Gastrocnemius medialis (tissue), 4 donors: Measurements from ENCODE around the gene PDE8A.

Source experiments
- POLR2A ChIP-seq, 2 donors: fragments of 450-650 bp; IDR thresholded peaks; one replicate each; pipeline ENCODE4 v1.6.1; 2017; ENCODE audit warnings: antibody characterized with exemption in 2 of 2, mild to moderate bottlenecking in 2 of 2, moderate library complexity in 2 of 2
- TF ChIP-seq, protein P1 (sequence below), 5 experiments: fragments of 450-650 bp in 3 of 5; fragments of 200-600 bp in 2 of 5; sonication (generic) in 2 of 5; IDR thresholded peaks in 4 of 5; conservative IDR thresholded peaks in 1 of 5; 1 replicate in 4 of 5; 2 replicates in 1 of 5; pipeline ENCODE4 v1.5.1; 2016 to 2019; ENCODE audit warnings: antibody characterized with exemption in 5 of 5, mild to moderate bottlenecking in 3 of 5, moderate library complexity in 3 of 5

- TF ChIP-seq, protein P1, sequence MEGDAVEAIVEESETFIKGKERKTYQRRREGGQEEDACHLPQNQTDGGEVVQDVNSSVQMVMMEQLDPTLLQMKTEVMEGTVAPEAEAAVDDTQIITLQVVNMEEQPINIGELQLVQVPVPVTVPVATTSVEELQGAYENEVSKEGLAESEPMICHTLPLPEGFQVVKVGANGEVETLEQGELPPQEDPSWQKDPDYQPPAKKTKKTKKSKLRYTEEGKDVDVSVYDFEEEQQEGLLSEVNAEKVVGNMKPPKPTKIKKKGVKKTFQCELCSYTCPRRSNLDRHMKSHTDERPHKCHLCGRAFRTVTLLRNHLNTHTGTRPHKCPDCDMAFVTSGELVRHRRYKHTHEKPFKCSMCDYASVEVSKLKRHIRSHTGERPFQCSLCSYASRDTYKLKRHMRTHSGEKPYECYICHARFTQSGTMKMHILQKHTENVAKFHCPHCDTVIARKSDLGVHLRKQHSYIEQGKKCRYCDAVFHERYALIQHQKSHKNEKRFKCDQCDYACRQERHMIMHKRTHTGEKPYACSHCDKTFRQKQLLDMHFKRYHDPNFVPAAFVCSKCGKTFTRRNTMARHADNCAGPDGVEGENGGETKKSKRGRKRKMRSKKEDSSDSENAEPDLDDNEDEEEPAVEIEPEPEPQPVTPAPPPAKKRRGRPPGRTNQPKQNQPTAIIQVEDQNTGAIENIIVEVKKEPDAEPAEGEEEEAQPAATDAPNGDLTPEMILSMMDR (IDR thresholded peaks at IDR 0.05 in 4 of 5, conservative IDR thresholded peaks at IDR 0.05 in 1 of 5) = no peak
- TF ChIP-seq POLR2A (IDR thresholded peaks at IDR 0.05) = no peak
Measured at GRCh38 chr15:84973492-84974460, 7.9 kb upstream of the PDE8A start.
